NCI-H524 treated with DMSO at 0.1 percent for 48 hours (cell line): ENCODE measurements around the gene DHRS7.

Experiments used
- DNase-seq: peaks from one replicate; lab custom pipeline; 2025; lab: John Stamatoyannopoulos, UW

Gene DHRS7, protein sequence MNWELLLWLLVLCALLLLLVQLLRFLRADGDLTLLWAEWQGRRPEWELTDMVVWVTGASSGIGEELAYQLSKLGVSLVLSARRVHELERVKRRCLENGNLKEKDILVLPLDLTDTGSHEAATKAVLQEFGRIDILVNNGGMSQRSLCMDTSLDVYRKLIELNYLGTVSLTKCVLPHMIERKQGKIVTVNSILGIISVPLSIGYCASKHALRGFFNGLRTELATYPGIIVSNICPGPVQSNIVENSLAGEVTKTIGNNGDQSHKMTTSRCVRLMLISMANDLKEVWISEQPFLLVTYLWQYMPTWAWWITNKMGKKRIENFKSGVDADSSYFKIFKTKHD

DNA sequence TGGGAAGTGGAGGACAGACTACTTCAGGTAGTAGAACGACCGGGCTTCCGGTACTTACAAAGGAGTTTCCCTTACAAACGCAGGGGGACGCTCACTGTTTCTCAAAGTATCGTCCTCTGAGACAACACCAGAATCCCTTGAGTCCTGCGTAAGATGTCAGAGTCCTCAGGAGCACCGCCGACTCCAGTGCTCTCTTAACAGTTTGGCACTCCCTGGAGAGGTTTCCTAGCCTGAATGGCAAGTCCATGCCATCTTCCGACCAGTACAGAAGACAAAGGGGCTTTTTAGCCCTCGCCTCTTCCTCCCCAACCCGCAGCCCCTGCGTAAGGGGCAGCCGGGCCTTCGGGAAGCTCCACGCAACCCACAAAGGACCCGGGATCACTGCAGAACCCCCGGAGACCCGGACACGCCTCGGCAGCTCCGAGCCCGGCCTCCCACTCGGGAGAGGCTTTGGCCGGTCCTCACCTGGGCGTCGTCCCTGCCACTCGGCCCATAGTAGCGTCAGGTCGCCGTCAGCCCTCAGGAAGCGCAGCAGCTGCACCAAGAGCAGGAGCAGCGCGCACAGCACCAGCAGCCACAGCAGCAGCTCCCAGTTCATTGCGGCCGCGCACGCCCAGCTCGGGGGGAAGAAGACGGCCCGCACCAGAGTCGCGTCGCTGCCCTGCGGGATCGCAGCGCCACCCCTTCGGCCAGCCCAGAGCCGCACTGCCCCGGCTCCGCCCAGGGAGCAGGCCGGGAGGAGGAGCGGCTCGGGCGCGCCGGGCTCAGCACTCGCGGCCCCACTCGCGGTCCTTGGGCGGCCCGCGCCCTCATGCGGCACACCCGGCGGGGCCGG is at the start of gene DHRS7:
Gene DHRS7 (minus strand): TSS at position 687 of the 835 bp plus-strand sequence. CDS start 89 bp downstream, at position 598.
- DNase-seq, result peak; percentile 66

DNA sequence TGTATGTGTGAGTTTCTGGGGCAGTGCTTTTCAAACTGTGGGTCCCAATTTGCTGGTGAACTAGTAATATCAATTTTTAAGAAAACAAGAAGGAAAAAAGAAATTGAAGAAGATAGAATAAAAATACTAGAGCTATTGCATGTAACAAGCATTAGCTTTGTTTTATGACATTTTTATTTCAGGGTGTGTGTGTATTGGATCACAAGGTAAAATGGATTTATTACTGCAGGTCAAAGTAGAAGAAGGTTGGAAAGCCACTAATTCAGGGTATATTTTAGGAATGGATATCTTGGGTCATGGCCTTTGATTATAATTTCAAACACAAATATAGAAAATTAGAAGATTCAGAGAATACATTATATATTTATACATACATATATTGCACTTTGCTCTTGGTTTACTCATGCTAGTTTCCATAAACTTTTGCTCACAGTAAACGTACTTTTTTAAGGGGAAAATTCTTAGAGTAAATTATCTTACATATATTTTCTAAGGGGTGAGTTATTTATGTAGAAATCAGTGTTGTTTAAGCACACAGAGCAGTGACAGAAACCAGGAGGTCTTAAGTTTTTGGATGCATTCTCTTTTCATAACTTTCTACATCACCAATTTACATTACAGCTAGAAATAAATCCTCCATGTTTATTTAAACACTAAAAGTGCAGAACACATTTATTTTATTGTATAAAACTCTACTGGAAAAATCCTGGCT is 49.4 kb upstream of the DHRS7 start:
- DNase-seq, result no peak

DNA sequence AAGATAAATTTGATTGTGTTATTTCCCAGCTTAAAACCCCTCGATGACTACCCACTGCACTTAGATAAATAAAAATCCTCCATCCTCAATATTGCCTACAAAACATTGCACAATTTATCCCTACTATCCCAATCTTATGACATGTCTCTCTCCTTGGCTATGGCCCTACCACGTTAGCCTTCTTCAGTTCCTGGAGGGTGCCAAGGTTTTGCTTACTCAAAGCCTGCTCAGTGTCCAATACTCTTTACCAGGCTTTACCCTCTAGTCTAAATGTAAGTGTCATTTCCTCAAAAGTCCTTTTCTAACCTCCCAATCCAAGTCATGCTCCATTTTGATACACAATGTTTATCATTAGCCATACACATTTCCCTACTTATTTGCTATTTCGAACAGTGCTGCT is 48.8 kb upstream of the DHRS7 start:
- DNase-seq, result no peak

DNA sequence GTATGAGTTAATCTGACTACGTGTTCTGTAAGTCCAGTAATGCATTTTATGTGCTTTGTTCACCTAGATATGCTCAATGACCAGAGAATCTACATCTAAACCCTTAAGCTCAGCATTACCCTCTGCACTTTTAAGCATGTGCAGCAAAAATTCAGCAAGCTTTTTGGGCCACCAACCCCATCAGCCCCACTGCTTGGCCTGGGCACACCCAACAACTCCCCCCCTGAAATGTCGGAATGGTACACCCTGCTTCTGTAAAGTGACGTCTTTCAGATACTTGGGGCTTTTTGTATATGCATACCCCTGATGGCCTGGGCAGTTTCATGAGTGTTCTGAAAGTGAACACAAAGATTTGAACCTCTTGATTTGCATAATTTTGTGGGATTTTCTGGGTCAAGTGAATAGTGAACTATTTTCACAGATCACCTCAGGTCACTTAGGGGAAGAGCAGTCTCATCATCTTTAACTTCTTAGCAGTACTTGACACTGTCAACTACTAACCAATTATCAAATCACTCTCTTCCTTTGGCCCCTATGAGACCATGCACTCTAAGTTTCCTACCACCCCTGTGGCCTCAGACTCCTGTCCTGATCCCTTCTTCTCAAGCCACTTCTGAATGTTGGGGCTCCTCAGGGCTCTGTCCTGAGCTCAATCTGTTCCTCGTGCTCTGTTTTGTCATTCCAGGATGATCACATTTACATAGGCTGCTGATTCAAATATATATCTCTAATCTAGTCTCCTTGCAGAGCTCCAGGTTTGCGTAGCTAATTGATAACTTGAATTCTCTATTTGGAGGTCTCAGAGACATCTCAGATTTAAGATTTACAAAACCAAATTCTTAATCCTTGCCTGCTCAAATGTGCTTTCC is 47.5 kb upstream of the DHRS7 start:
- DNase-seq, result no peak

DNA sequence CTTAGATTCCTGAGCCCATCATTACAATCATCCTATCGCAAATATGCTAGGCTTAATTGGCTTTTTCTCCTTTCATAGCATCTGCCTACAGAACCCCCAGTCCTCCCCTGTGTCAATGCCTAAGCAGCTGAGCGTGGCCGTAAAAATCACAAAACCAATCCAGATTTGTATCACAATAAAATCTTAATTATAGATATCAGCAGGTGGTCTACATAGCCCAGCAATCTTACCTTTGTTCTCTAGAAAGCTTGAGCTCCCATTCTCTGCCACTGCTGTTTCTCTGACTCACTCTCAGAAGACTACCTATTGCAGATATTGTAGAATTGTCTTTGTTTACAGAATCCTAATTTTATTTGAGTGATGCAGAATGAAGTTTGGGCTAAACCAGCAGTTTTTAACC is 46.0 kb upstream of the DHRS7 start:
- no peak for DNase-seq

DNA sequence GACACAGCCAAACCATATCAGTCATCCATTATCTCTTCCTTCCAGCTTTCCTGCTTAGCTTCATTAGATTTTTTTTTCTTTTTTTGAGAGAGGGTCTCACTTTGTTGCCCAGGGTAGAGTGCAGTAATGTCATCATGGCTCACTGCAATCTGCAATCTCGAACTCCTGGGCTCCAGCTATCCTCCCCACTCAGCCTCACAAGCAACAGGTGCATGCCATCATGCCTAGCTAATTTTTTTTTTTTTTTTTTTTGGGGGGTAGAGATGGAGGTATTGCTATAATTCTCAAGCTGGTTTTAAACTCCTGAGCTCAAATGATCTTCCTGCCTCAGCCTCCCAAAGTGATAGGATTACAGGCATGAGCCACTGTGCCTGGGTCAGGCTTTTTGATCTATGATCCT is 45.5 kb upstream of the DHRS7 start:
- DNase-seq, result no peak

DNA sequence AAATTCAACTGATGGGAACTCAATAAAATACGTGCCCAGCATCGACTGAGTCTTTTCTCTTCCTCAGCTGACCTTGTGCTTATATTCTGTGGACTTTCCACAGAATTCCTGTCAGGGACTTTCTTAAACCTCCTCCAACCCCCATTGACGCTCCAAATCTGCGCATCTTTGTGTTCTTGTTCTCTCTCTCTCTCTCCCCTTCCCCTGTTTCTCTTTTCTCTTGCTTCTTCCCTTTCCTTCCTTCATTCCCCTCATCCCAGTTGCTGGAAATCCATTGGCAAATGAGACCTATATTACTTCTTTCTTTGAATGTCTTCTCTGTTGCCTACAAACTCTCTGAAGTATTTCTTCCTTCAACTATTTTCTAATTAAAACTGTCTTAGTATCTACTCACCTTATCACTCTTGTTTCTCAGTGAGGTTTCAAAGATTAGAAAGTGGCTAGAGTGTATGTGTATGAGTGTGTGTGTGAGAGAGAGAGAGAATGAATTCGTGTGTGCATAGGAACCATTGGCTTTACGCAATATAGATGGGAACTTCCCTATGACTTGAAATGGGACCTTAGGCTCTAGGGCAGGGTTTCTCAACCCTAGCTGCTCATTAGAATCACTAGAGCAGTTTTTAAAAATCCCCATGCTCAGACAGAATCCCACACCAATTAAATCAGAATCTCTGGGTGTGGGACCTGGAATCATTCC is 41.8 kb upstream of the DHRS7 start:
- DNase-seq, result no peak

DNA sequence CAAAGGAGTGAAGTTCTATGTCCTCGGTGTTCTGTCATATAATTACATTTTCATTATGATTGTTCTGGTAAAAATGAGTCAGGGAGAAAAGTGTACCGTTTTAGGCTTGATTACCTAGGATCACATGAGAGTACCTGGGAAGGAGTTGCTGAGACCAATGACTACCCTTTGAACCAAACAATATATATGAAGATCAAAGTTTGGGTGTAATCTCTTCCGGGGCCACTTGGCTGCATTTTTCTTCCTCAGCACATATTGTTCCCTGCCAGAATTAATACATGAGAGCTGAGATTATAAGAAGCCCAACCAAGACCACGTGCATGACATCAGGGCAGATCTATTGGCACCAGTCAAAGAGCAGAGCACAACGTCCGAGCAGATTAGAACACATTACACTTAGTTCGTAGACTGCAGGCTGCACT is 41.1 kb upstream of the DHRS7 start:
- no peak for DNase-seq

DNA sequence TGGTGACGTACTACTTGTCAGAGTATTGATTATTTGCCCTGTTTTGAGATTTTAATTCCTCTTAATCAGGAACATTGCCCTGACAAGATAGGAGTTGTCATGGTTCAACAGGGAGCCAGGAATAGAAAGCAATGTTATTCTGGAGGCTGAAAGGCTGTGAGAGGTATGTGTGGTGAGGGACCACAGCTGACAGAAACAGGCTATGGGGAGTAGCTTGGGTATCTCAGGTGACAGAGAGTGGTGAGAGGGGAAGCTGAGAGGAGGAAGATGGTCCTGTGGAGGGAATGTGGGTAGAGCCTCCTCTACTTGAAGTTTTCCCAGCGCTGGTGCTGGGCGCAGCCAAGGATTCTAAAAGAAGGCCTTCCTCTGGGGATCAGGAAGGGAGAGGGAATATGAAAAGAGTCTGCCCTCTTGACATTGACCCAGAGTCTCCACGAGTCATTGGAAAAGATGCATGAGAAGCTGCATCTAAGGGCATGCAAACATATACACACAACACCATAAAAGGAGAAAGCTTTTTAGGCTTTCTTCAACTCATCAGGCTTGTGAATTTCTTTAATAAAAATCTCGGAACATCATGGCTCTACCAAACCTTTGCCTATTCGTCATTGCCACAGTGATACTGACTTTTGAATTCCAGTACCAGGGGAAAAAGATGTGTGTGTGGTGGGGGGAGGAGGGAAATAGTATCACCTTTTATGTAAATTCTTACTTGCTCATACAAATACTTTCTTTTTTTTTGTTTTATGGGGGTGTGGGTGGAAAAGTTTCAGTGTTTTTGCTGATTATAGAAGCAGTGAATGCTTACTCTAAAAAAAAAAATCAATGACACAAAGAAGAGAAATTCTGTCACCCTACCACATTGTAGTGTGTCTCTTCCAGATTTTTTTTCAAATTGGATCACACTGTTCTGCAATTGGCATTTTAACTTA is 39.9 kb upstream of the DHRS7 start:
- DNase-seq, result no peak

DNA sequence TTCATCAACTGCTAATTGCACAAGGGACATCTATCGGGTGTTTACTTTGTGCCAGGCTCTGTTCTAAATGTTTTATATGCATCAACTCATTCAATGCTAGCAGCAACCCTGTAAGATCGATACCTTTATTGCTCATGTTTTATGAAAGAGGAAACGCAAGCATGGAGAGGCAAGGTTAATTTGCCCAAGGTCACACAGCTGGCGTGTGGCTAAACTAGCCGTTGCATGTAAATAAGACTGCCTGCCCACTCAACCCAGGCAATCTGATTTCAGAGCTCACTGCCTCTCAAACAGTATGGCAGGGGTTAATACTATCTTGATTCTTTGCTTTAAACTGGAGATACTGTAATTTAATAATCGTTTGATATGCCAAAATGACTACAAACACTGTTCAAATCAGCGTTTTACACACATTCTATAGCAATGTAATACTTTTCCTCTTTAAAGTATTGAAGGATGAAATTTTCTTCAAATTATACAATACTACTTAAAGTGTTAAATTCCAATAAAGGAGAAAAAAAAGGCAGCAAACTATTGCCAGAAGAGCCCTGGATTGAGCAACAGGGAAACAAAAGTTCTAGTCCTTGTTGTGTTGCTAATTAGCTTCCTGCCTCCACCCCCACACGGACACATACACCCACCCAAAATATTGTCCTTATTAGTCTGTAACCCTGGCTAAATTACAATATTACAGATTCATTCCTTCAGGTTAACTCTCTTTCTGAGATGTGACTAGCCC is 39.1 kb upstream of the DHRS7 start:
- DNase-seq, result no peak

DNA sequence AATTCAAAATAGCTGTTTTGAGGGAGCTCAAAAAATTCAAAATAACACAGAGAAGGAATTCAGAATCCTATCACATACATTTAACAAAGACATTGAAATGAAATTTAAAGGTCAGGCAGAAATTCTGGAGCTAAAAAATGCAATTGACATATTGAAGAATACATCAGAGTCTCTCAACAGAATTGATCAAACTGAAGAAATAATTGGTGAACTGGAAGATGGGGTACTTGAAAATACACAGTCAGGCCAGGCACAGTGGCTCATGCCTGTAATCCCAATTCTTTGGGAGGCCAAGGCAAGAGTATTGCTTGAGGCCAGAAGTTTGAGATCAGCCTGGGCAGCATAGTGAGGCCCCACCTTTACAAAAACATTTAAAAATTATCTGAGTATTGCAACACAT is 34.1 kb upstream of the DHRS7 start:
- DNase-seq, result no peak

DNA sequence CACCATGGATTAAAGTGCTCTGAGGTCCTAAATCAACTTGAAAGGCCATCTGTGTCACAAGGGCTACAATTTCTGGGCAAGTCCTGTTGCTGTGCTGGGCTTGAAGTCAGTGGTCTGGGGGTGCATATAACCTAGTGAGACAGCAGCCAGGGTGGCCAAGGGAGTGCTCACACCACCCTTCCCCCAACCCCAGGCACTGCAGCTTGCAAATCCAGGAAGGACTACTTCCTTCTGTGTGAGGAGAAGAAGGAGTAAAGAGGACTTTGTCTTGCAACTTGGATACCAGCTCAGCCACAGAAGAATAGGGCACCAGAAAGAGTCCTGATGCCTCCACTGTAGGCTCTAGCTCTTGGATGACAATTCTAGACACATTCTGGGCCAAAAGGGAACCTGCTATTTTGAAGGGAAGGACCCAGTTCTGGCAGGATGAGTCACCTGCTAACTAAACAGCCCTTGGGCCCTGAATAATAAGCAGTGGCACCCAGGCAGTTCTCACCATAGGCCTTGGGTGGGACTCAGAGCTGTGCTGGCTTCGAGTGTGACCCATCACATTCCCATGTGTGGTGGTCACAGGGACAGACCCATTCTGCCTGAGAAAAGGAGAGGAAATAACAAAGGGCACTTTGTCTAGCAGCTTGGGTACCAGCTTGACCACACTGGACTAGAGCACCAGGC is 32.6 kb upstream of the DHRS7 start:
- DNase-seq, result no peak

DNA sequence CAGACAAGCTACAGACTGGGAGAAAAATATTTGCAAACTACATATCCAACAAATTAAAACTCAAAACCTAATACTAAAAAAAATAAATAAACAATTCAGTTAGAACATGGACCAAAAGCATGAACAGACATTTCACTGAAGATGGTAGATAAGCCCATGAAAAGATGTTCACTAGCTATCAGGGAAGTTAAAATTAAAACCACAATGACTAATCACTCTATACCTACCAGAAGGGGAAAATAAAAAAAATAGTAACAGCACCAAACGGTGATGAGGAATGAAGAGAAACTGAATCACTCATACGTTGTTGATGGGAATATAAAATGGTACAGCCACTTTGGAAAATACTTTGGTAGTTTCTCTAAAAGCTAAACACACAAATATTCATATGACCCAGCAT is 31.1 kb upstream of the DHRS7 start:
- DNase-seq, result no peak

DNA sequence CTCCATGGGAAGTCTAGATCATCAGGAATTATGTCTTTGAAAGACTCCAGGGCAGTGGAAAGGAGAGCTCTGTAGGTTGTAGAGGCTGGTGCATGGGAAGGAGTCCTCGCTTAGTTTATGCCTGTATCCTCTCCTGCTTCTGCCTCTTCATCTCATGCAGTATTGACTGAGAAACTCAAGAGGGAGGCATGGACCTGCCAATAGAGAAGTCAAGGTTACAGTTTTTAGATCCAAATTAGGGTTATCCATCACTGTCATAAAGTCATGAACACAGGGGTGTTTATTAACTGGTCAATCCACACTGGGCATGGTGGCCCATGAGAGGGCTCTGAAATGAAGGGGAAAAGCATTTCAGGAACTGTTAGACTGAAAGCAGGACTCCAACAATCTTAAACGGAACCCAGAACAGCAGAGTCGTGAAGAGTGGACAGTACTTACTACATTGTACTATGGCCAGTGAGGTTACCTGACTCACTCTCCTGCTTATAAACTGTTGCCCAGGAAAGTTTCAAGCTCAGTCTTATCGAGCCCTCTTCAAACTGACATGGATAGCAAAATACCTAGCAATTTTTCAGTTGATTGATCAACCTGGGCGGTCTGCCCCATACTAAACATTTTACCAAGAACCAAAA is 30.1 kb upstream of the DHRS7 start:
- no peak for DNase-seq

DNA sequence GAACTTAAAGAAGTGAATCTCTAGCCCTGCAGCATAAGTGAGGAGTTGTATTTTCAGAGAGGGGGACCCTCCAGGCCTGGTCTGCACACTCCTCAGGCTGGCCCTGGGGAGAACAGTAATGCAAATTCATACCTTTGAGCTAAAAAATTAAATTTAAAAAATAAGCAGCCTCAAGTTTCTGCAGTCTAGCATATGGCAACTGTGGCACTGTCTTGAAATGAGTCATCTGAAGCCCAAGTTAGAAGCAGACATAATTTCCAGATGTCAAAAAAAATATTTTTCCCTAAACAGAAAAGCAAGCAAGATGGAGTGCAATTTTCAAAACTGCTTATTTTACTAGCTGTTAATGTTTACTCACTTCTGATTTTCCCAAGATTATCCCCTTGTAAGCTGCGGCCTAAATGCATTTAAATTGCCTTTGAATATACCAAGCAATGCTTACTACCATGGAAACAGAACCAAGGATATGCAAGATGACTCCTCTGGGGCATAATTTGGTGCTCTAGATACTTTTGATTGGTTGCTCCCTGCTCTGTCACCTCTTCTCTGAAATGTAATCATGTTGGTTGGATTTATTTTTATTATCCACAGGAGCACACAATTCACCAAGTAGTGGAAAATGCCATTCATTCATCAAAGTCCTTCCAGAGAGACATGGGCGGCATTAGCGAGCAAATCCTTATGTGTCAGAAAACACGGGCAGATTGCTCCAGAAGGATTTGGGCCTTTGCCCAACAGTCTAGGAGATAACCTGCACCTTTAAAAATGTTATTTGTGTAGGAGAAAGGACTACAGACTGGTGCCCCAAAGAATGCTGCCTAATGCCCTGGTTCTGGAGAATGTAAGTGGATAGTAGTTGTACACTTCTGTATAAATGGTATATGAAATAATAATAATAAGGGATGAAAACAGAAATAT is 25.0 kb upstream of the DHRS7 start:
- DNase-seq, result no peak

DNA sequence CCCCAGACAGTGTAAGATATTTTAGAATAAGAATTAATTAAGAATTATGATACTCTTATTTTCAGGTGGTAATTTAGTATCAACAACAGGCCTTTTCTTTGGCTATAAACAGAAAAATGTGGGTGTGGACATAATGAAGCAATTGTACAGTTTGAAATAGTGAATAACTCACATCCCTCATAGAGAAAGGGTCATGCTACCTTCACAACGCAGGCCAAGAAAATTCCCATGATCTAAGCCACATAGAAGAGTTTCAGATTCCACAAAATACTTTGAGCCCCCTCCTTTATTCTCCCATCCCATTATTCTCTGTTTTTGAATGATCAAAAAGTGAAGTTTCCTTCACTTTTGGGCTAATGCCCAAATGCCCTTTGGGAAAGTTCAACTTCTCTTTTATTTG is 23.5 kb upstream of the DHRS7 start:
- no peak for DNase-seq

DNA sequence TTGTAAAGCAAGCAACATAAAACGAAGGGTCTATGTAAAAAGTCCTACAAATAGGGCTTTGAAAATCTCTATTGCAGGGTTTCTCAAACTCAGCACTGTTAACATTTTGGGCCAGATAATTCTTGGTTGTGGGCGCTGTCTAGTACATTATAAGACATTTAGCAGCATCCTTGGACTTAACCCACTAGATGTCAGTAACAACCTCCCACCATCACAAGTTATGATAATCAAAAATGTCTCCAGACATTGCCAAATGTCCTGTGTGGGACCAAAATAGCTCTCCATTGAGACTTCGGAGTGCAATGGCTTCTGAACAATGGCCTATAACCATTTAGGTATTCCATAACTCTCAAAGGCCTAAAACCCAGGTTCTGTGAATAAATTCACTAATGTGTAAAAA is 22.9 kb upstream of the DHRS7 start:
- no peak for DNase-seq
